HepG2 (cell line): Measurements from ENCODE around the gene ABCC10. TPM values are rescaled to one million over a fixed set of nuclear protein-coding genes. Genes with fewer than 3 reads are reported as not detected.
A peak's percentile ranks its signal among the peaks of the same experiment; 100 is the strongest.

ENCODE experiments used
- ATAC-seq: fragments of 200-7000 bp; cut with Tn5 transposase; 3 replicates; pipeline ENCODE4 v1.9.1; 2020; ENCODE audit warnings: mild to moderate bottlenecking, moderate library complexity
- BruUV-seq: library from RNA; stranded (reverse); fragments of 400-500 nt; replicated peaks from 2 replicates; lab custom pipeline; 2021; lab: Mats Ljungman, UMichigan
- CTCF ChIA-PET: fragments of 300-600 bp; formaldehyde crosslinking; extraction: SDS; loops from one replicate; lab custom pipeline; 2021; ENCODE audit warnings: low total read pairs, inconsistent platforms, low intra/inter-chr PET ratio; lab: Yijun Ruan, JAX
- POLR2A ChIA-PET: fragments of 350-600 bp; sonication (Branson Sonifier 250); formaldehyde crosslinking; loops from one replicate; lab custom pipeline; 2020; ENCODE audit warnings: antibody characterized with exemption, inconsistent platforms; lab: Yijun Ruan, JAX
- DNase-seq: peaks from one replicate; pipeline ENCODE4 v3.0.0-alpha.2; 2015; ENCODE audit warnings: low spot score
- FAIRE-seq: peaks from 3 replicates; lab custom pipeline; 2011; peaks lifted over from hg19 to GRCh38; lab: Jason Lieb, UNC
- H2AFZ ChIP-seq: one replicate; pipeline ENCODE4 v1.6.1; 2011; ENCODE audit warnings: low read length, inconsistent platforms
- H3K27ac ChIP-seq: fragments of 300-600 bp; 3 replicates; pipeline ENCODE4 v1.8.0; 2011; ENCODE audit warnings: mixed run types, mild to moderate bottlenecking, mixed read lengths, low read length, inconsistent platforms; ENCODE audit not compliant: insufficient read depth; ENCODE audit errors: extremely low read length
- H3K27me3 ChIP-seq, 2 experiments: fragments of 200-600 bp in 1 of 2; 2 replicates in 1 of 2; 3 replicates in 1 of 2; pipeline versions ENCODE4 v1.6.0 to v1.8.0; 2011; ENCODE audit warnings: low read length in 2 of 2, mild to moderate bottlenecking in 2 of 2, moderate library complexity in 2 of 2, inconsistent platforms in 1 of 2; ENCODE audit not compliant: insufficient read depth in 2 of 2, control insufficient read depth in 1 of 2
- H3K36me3 ChIP-seq, 2 experiments: fragments of 200-600 bp in 1 of 2; replicated peaks in 1 of 2; 2 replicates in 1 of 2; 3 replicates in 1 of 2; pipeline versions ENCODE4 v1.5.1 to v1.8.0; 2011; ENCODE audit warnings: low read length in 2 of 2, inconsistent platforms in 1 of 2; ENCODE audit not compliant: insufficient read depth in 2 of 2, control insufficient read depth in 1 of 2
- H3K4me1 ChIP-seq: 2 replicates; pipeline ENCODE4 v1.5.1; 2012; ENCODE audit warnings: low read length, inconsistent platforms; ENCODE audit not compliant: insufficient read depth
- H3K4me2 ChIP-seq: 2 replicates; pipeline ENCODE4 v1.6.0; 2011; ENCODE audit warnings: low read depth, low read length, inconsistent platforms
- H3K4me3 ChIP-seq, 3 experiments: fragments of 200-600 bp in 1 of 3; sonication (generic), shearing (Covaris generic) in 1 of 3; replicated peaks in 1 of 3; 2 replicates each; pipeline ENCODE4 v1.5.1; 2011 to 2016; ENCODE audit warnings: low read length in 3 of 3, inconsistent platforms in 2 of 3, low read depth in 2 of 3, mild to moderate bottlenecking in 2 of 3, control low read depth in 1 of 3, mixed read lengths in 1 of 3; ENCODE audit not compliant: insufficient read depth in 1 of 3
- H3K79me2 ChIP-seq: one replicate; pipeline ENCODE4 v1.6.1; 2011; ENCODE audit warnings: low read length, inconsistent platforms; ENCODE audit not compliant: insufficient read depth
- H3K9ac ChIP-seq: 2 replicates; pipeline ENCODE4 v1.6.0; 2011; ENCODE audit warnings: mild to moderate bottlenecking, low read depth, low read length, inconsistent platforms; ENCODE audit not compliant: insufficient read depth
- H3K9me3 ChIP-seq: 2 replicates; pipeline ENCODE4 v1.5.1; 2012; ENCODE audit warnings: mild to moderate bottlenecking, low read length
- H4K20me1 ChIP-seq: 2 replicates; pipeline ENCODE4 v1.6.0; 2011; ENCODE audit warnings: inconsistent platforms, mild to moderate bottlenecking, low read length, moderate library complexity; ENCODE audit not compliant: insufficient read depth
- GATAD2A ChIP-seq: IDR thresholded peaks from 2 replicates; pipeline ENCODE4 v1.6.1; 2016
- MTA1 ChIP-seq: sonication (generic); formaldehyde crosslinking; IDR thresholded peaks from 2 replicates; pipeline ENCODE4 v1.4.0; 2020; ENCODE audit warnings: missing genetic modification reagents, mild to moderate bottlenecking, borderline replicate concordance
- MXD4 ChIP-seq: IDR thresholded peaks from 2 replicates; pipeline ENCODE4 v1.6.1; 2016; ENCODE audit warnings: mild to moderate bottlenecking, missing biosample characterization, missing genetic modification reagents
- NR2F6 ChIP-seq, 2 experiments: IDR thresholded peaks; 2 replicates each; pipeline ENCODE4 v1.6.1; 2016; ENCODE audit warnings: antibody characterized with exemption in 1 of 2, mild to moderate bottlenecking in 1 of 2
- RAD21 ChIP-seq: fragments of 450-650 bp; formaldehyde crosslinking; IDR thresholded peaks from 2 replicates; pipeline ENCODE4 v1.5.0; 2020; ENCODE audit warnings: mild to moderate bottlenecking
- SAP130 ChIP-seq: IDR thresholded peaks from 2 replicates; pipeline ENCODE4 v1.6.1; 2016; ENCODE audit warnings: low read depth
- SPEN ChIP-seq: sonication (generic); formaldehyde crosslinking; IDR thresholded peaks from 2 replicates; pipeline ENCODE4 v1.5.1; 2020; ENCODE audit warnings: low read depth, mild to moderate bottlenecking, missing genetic modification reagents
- TBX2 ChIP-seq: sonication (generic); formaldehyde crosslinking; IDR thresholded peaks from 2 replicates; pipeline ENCODE4 v1.5.0; 2020; ENCODE audit warnings: missing genetic modification reagents, mild to moderate bottlenecking, borderline replicate concordance
- TMF1 ChIP-seq: sonication (generic); formaldehyde crosslinking; IDR thresholded peaks from 2 replicates; pipeline ENCODE4 v1.8.1; 2022; ENCODE audit warnings: low read depth, missing genetic modification reagents
- ZEB1 ChIP-seq: IDR thresholded peaks from 2 replicates; pipeline ENCODE4 v1.6.1; 2012; ENCODE audit warnings: mild to moderate bottlenecking, low read depth, inconsistent platforms; ENCODE audit not compliant: insufficient replicate concordance
- ZFAT ChIP-seq: sonication (generic); formaldehyde crosslinking; conservative IDR thresholded peaks from 2 replicates; pipeline ENCODE4 v1.8.1; 2023; ENCODE audit warnings: missing genetic modification reagents, inconsistent platforms
- ZNF24 ChIP-seq: fragments of 450-650 bp; IDR thresholded peaks from 2 replicates; pipeline ENCODE4 v1.6.1; 2017; ENCODE audit warnings: antibody characterized with exemption, mild to moderate bottlenecking
- ZNF547 ChIP-seq: sonication (generic); formaldehyde crosslinking; IDR thresholded peaks from 2 replicates; pipeline ENCODE4 v1.5.1; 2020; ENCODE audit warnings: mild to moderate bottlenecking, missing genetic modification reagents
- ZNF839 ChIP-seq: sonication (generic); formaldehyde crosslinking; IDR thresholded peaks from 2 replicates; pipeline ENCODE4 v1.4.0; 2020; ENCODE audit warnings: missing genetic modification reagents, mild to moderate bottlenecking, borderline replicate concordance
- WGBS: methylation state at CpG from one replicate; pipeline ENCODE4 v1.1.6; 2017; ENCODE audit warnings: low lambda C conversion rate; 5-methylcytosine and 5-hydroxymethylcytosine counted together
- in situ Hi-C: cut with HindIII; loops from 2 replicates; pipeline ENCODE4 v1.10.0; 2017; ENCODE audit warnings: low pct_unique_long_range_greater_than_20kb; ENCODE audit not compliant: extremely low pct_ligation_motif_present
- intact Hi-C: fragments of 100-400 bp; cut with micrococcal nuclease; formaldehyde crosslinking; loops from one replicate; pipeline ENCODE4 v1.10.0; 2022; ENCODE audit not compliant: unreplicated experiment
- polyA plus RNA-seq, 8 experiments: library from polyadenylated mRNA; depleted of rRNA in 3 of 8; stranded (reverse) in 7 of 8; unstranded in 1 of 8; fragments of >200 nt; fragmentation: Illumina TruSeq in 4 of 8; extraction: Trizol in 4 of 8; gene quantifications; 2 replicates each; pipeline versions ENCODE4 v1.2.1 to v1.2.3, GENCODE V29; 2011 to 2016; ENCODE audit warnings: low read depth in 4 of 8, missing spikeins in 1 of 8, mixed read lengths in 1 of 8; ENCODE audit not compliant: insufficient read depth in 1 of 8
- total RNA-seq, 5 experiments: library from RNA; depleted of rRNA; stranded (reverse); fragments of >200 nt; fragmentation: Illumina TruSeq; extraction: Trizol; gene quantifications; 2 replicates each; pipeline ENCODE4 v1.2.3, GENCODE V29; 2016; ENCODE audit warnings: low read depth in 1 of 5
- TF ChIP-seq, protein P1 (sequence below): sonication (generic); formaldehyde crosslinking; IDR thresholded peaks from 2 replicates; pipeline ENCODE4 v1.5.0; 2020; ENCODE audit warnings: mild to moderate bottlenecking, missing genetic modification reagents, moderate library complexity

Gene ABCC10
- total and polyA plus RNA-seq, 2 of the 13 experiments (the other 11 are each of a cell fraction or from before 2014, with no cell fraction given) = 16.0 to 24.3 TPM

- Histone ChIP-seq H3K27me3 (no peaks in the 10 kb centered on the region), H3K36me3 (peaks cover 19 to 21% of the 10 kb centered on the region in 2 experiments), H3K79me2 (peaks cover 40% of the 10 kb centered on the region), H3K4me3 (no peak overlapping the region), H3K4me2 (no peak overlapping the region), H3K9ac (no peak overlapping the region; the same call in 1 of the 2 replicates), H4K20me1 (no peaks in the 10 kb centered on the region), H3K9me3 (no peaks in the 10 kb centered on the region), H3K27ac (peak overlapping the region; percentile 46), H3K4me1 (peaks cover 17% of the 10 kb centered on the region), H2AFZ (no peak overlapping the region)
- ChIA-PET CTCF (interaction anchor here (3.5 kb wide), 1 partner anchor 40 kb away, joined by 53 read pairs; the partner anchor contains the start of gene DLK2), POLR2A (interaction anchor here (1.2 to 6.4 kb wide), 9 partner anchors 11 to 320 kb away, joined by 3 to 141 read pairs (median 9); partner anchors contain the start of genes DLK2 and TJAP1)
- intact Hi-C loops (loop anchor here (5.0 to 10.0 kb wide), 3 partner anchors 60 to 232 kb away; partner anchors contain the start of gene ZNF318), in situ Hi-C loops (loop anchor here (5.0 kb wide), 2 partner anchors 37 to 232 kb away; partner anchors contain the start of gene DLK2)
- no TSS peak for BruUV-seq
- FAIRE-seq (no peak), DNase-seq (no peak), ATAC-seq (no peak)
- WGBS = 99% methylated on average over 4 of the region's 4 CpGs
- TF ChIP-seq TBX2 (CRISPR knock-in tag) (peak; percentile 5; the same call in 1 of the 2 replicates), ZFAT (CRISPR knock-in tag) (no peak), SAP130 (CRISPR knock-in tag) (no peak), SPEN (CRISPR knock-in tag) (0 out of 2 replicates have a peak, but pooled peaks have one; percentile 14), NR2F6 (IDR thresholded peaks at IDR 0.05) (no peak), NR2F6 (CRISPR knock-in tag; IDR thresholded peaks at IDR 0.05) (0 out of 2 replicates have a peak, but pooled peaks have one; percentile 2)
Measured at GRCh38 chr6:43494766-43495165, 67.4 kb downstream of the ABCC10 start.

DNA sequence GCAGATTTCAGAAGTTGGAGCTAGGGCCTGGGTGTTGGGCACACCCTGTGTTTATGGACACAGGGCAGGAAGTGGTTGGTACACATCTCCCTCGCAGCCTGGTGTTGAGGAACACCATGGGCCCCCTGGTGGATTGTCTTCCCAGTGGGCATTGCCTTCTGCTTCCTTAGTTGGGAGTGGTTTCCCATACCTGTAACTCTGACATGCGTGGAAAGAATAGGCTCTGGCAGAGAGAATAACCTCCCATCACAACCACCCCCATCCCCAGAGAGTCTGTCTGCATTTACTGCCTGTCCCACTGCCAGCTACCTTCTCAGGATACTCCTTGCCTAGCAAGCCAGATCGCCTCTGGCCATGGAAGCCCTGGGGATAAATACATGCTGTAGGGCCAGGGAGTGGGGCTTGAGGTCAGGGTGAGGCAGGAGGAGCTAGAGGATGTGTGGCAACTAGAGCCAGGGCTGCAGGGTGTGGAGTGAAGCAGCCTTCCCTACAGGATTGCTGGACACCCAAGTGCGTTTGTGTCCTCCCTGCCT lies 68.1 kb downstream of the ABCC10 start:
- peaks cover 23 to 28% of the 10 kb centered on the region in 2 experiments for H3K36me3 ChIP-seq
- peak overlapping the region; percentile 46 for H3K27ac ChIP-seq
- no TSS peak for BruUV-seq
- no peak overlapping the region for H3K4me3 ChIP-seq
- 94% methylated on average over 4 of the region's 4 CpGs for WGBS
- CTCF ChIA-PET = interaction anchor here (1.2 to 3.5 kb wide), 4 partner anchors 10 to 109 kb away, joined by 3 to 53 read pairs (median 4); partner anchors contain the start of gene DLK2
- H4K20me1 ChIP-seq = no peaks in the 10 kb centered on the region
- H2AFZ ChIP-seq = no peak overlapping the region
- intact Hi-C loops = loop anchor here (5.0 to 10.0 kb wide), 2 partner anchors 61 to 128 kb away; partner anchors contain the start of gene ZNF318
- in situ Hi-C loops = loop anchor here (5.0 kb wide), 1 partner anchor 233 kb away; no protein-coding TSS in a partner anchor
- peak overlapping the region; percentile 37; the same call in 1 of the 2 replicates for H3K4me2 ChIP-seq
- H3K9ac ChIP-seq = peak overlapping the region; percentile 31; the same call in 1 of the 2 replicates
- ATAC-seq (peak; percentile 7), FAIRE-seq (peak; percentile 30), DNase-seq (peak; percentile 41)
- H3K4me1 ChIP-seq = peaks cover 22% of the 10 kb centered on the region
- peaks cover 35% of the 10 kb centered on the region for H3K79me2 ChIP-seq
- H3K9me3 ChIP-seq = no peaks in the 10 kb centered on the region
- POLR2A ChIA-PET = interaction anchor here (1.3 to 2.5 kb wide), 10 partner anchors 11 to 266 kb away, joined by 3 to 38 read pairs (median 9); partner anchors contain the start of genes DLK2, DNPH1, LRRC73 and TJAP1
- no peaks in the 10 kb centered on the region for H3K27me3 ChIP-seq
- TF ChIP-seq RAD21 (CRISPR knock-in tag) = peak; percentile 61
- TF ChIP-seq ZNF839 (CRISPR knock-in tag) = 0 out of 2 replicates have a peak, but pooled peaks have one; percentile 25
- TF ChIP-seq MXD4 = no peak
- TF ChIP-seq MTA1 (CRISPR knock-in tag) = no peak; the same call in 1 of the 2 replicates
- TF ChIP-seq GATAD2A (CRISPR knock-in tag) = 0 out of 2 replicates have a peak, but pooled peaks have one; percentile 15
- TF ChIP-seq TMF1 (CRISPR knock-in tag) = no peak
- TF ChIP-seq ZNF24 = no peak
- TF ChIP-seq, protein P1, sequence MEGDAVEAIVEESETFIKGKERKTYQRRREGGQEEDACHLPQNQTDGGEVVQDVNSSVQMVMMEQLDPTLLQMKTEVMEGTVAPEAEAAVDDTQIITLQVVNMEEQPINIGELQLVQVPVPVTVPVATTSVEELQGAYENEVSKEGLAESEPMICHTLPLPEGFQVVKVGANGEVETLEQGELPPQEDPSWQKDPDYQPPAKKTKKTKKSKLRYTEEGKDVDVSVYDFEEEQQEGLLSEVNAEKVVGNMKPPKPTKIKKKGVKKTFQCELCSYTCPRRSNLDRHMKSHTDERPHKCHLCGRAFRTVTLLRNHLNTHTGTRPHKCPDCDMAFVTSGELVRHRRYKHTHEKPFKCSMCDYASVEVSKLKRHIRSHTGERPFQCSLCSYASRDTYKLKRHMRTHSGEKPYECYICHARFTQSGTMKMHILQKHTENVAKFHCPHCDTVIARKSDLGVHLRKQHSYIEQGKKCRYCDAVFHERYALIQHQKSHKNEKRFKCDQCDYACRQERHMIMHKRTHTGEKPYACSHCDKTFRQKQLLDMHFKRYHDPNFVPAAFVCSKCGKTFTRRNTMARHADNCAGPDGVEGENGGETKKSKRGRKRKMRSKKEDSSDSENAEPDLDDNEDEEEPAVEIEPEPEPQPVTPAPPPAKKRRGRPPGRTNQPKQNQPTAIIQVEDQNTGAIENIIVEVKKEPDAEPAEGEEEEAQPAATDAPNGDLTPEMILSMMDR (CRISPR knock-in tag) = peak; percentile 57
- TF ChIP-seq ZEB1 = no peak
- TF ChIP-seq ZNF547 (CRISPR knock-in tag) = no peak
